GM21447 (cell line): ENCODE measurements around the gene TMEM214.

Source experiments
- ATAC-seq: cut with Tn5 transposase; IDR thresholded peaks from one replicate; pipeline ENCODE4 v1.9.1; 2021; ENCODE audit not compliant: unreplicated experiment

TMEM214 gene

GRCh38 chr2:27083410-27084296, 50.9 kb downstream of the TMEM214 start:
- no peak for ATAC-seq

GRCh38 chr2:27084297-27085061, 51.7 kb downstream of the TMEM214 start:
- ATAC-seq: no peak

GRCh38 chr2:27085062-27085672, 52.4 kb downstream of the TMEM214 start:
- ATAC-seq: no peak

GRCh38 chr2:27085673-27086089, 52.9 kb downstream of the TMEM214 start:
- ATAC-seq: peak; percentile 1

- ATAC-seq: peak; percentile 63
Observed at GRCh38 chr2:27086090-27086723, 53.4 kb downstream of the TMEM214 start.

- ATAC-seq: peak; percentile 12
Observed at GRCh38 chr2:27086724-27087593, 54.2 kb downstream of the TMEM214 start, which contains the start of gene KHK. Gene KHK, plus strand, starts transcription at chr2:27086772. Its CDS starts 488 bp downstream, at chr2:27087260.

GRCh38 chr2:27087823-27088410, 55.2 kb downstream of the TMEM214 start:
- no peak for ATAC-seq

GRCh38 chr2:27088634-27089033, 55.9 kb downstream of the TMEM214 start:
- no peak for ATAC-seq

- ATAC-seq: no peak
Observed at GRCh38 chr2:27089111-27089954, 56.6 kb downstream of the TMEM214 start.
